Measurements from ENCODE around the gene ZP4.

DNA sequence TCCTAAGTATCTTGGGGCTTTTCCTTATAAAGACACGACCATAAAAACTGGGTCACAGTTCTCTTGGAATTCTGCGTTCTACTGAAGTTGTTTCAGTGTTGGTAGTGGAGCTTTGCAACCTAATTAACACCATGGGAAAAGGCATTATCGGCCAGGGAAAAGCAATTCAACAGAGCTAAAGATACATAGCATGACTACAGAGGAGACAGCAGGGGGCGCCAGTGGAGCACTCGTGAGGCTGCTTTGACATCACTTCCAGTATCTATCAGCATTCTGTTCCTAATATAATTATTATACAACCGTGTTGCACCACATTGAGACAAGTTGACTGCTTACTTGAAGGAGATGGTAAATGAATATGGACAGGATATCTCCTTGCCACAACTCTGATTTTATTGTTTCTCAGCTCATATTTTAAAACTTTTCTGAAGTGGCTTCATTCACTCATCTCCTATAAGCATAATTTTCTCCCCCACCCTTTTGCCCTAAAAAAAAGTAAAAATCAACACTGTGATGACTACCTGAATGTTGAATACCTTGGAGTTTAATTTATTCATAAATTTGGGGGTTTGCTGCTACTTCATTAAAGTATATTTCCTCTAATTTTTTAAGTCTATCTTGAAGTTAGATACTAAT is 39.4 kb downstream of the ZP4 start:
- TF ChIP-seq, protein P1, sequence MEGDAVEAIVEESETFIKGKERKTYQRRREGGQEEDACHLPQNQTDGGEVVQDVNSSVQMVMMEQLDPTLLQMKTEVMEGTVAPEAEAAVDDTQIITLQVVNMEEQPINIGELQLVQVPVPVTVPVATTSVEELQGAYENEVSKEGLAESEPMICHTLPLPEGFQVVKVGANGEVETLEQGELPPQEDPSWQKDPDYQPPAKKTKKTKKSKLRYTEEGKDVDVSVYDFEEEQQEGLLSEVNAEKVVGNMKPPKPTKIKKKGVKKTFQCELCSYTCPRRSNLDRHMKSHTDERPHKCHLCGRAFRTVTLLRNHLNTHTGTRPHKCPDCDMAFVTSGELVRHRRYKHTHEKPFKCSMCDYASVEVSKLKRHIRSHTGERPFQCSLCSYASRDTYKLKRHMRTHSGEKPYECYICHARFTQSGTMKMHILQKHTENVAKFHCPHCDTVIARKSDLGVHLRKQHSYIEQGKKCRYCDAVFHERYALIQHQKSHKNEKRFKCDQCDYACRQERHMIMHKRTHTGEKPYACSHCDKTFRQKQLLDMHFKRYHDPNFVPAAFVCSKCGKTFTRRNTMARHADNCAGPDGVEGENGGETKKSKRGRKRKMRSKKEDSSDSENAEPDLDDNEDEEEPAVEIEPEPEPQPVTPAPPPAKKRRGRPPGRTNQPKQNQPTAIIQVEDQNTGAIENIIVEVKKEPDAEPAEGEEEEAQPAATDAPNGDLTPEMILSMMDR (IDR thresholded peaks at IDR 0.05; ENCODE audit: control extremely low read depth in 1 of 3, insufficient read depth in 1 of 3, low read depth in 1 of 3, low read length in 3 of 3) = peak; percentile 66 to 87 (median 76)
- TF ChIP-seq POLR2A (IDR thresholded peaks at IDR 0.05; ENCODE audit: control extremely low read depth in 1 of 2, low read depth in 2 of 2, low read length in 2 of 2) (no peak), EZH2 (IDR thresholded peaks at IDR 0.05; ENCODE audit: low read depth, low read length, severe bottlenecking) (no peak), ATF3 (IDR thresholded peaks at IDR 0.05; ENCODE audit: insufficient read depth, low read depth, low read length) (no peak), BRCA1 (IDR thresholded peaks at IDR 0.05; ENCODE audit: low read depth, low read length) (no peak), GABPA (IDR thresholded peaks at IDR 0.05; ENCODE audit: borderline replicate concordance, insufficient read depth, low read length) (no peak), SIRT6 (IDR thresholded peaks at IDR 0.05; ENCODE audit: low read length) (no peak), POLR2AphosphoS5 (IDR thresholded peaks at IDR 0.05; ENCODE audit: low read depth, low read length) (no peak), PHF8 (conservative IDR thresholded peaks at IDR 0.05; ENCODE audit: low read depth, low read length) (no peak)
- TF ChIP-seq, protein P2, sequence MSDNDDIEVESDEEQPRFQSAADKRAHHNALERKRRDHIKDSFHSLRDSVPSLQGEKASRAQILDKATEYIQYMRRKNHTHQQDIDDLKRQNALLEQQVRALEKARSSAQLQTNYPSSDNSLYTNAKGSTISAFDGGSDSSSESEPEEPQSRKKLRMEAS (IDR thresholded peaks at IDR 0.05) = no peak
- TF ChIP-seq, protein P3, sequence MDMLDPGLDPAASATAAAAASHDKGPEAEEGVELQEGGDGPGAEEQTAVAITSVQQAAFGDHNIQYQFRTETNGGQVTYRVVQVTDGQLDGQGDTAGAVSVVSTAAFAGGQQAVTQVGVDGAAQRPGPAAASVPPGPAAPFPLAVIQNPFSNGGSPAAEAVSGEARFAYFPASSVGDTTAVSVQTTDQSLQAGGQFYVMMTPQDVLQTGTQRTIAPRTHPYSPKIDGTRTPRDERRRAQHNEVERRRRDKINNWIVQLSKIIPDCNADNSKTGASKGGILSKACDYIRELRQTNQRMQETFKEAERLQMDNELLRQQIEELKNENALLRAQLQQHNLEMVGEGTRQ (IDR thresholded peaks at IDR 0.05; ENCODE audit: low read length) = no peak
